Mucosa of rectum (tissue), 2 donors: ENCODE measurements around the gene NUDT1.

Source experiments
- H3K27ac ChIP-seq, 2 donors: one replicate each; pipeline ENCODE4 v1.7.0; 2013; ENCODE audit warnings: inconsistent platforms in 2 of 2, low read depth in 2 of 2, low read length in 2 of 2
- H3K27me3 ChIP-seq, 2 donors: one replicate each; pipeline ENCODE4 v1.7.0; 2013; ENCODE audit warnings: low read length in 2 of 2; ENCODE audit not compliant: control insufficient read depth in 2 of 2, insufficient read depth in 2 of 2
- H3K36me3 ChIP-seq, 2 donors: one replicate each; pipeline ENCODE4 v1.7.0; 2013; ENCODE audit warnings: low read length in 2 of 2; ENCODE audit not compliant: control insufficient read depth in 2 of 2, insufficient read depth in 2 of 2
- H3K4me1 ChIP-seq, 2 donors: one replicate each; pipeline ENCODE4 v1.7.0; 2013; ENCODE audit warnings: low read length in 2 of 2, mild to moderate bottlenecking in 1 of 2; ENCODE audit not compliant: control insufficient read depth in 2 of 2, insufficient read depth in 2 of 2
- H3K4me3 ChIP-seq, 2 donors: one replicate each; pipeline ENCODE4 v1.7.0; 2013; ENCODE audit warnings: low read length in 2 of 2
- H3K9ac ChIP-seq, 2 donors: one replicate each; pipeline ENCODE4 v1.7.0; 2013; ENCODE audit warnings: low read length in 2 of 2, low read depth in 1 of 2, mild to moderate bottlenecking in 1 of 2
- H3K9me3 ChIP-seq, 2 donors: one replicate each; pipeline ENCODE4 v1.7.0; 2013; ENCODE audit warnings: low read length in 2 of 2; ENCODE audit not compliant: control insufficient read depth in 2 of 2
- donor health status: healthy.
- donor health status: Normal muscosa, but diverticular disease.

NUDT1 gene

GRCh38 chr7:2205036-2205780, 36.8 kb upstream of the NUDT1 start:
- Histone ChIP-seq H3K4me1 (no peaks in the 10 kb centered on the region), H3K9ac (no peak overlapping the region), H3K9me3 (no peaks in the 10 kb centered on the region), H3K27ac (no peak overlapping the region), H3K4me3 (no peak overlapping the region), H3K36me3 (peaks cover 7 to 15% of the 10 kb centered on the region in 2 donors), H3K27me3 (no peaks in the 10 kb centered on the region)

GRCh38 chr7:2208712-2209111, 33.3 kb upstream of the NUDT1 start:
- Histone ChIP-seq H3K9ac (no peak overlapping the region), H3K9me3 (no peaks in the 10 kb centered on the region), H3K4me1 (no peaks in the 10 kb centered on the region), H3K27ac (no peak overlapping the region), H3K27me3 (no peaks in the 10 kb centered on the region), H3K4me3 (no peak overlapping the region), H3K36me3 (peaks cover 17 to 22% of the 10 kb centered on the region in 2 donors)

- H3K27me3 ChIP-seq = no peaks in the 10 kb centered on the region
- H3K9me3 ChIP-seq = no peaks in the 10 kb centered on the region
- no peak overlapping the region for H3K4me3 ChIP-seq
- H3K36me3 ChIP-seq = peaks cover 20 to 28% of the 10 kb centered on the region in 2 donors
- H3K4me1 ChIP-seq = no peaks in the 10 kb centered on the region
- no peak overlapping the region for H3K9ac ChIP-seq
- no peak overlapping the region for H3K27ac ChIP-seq
Observed at GRCh38 chr7:2209146-2209960, 32.7 kb upstream of the NUDT1 start.

GRCh38 chr7:2209961-2210323, 32.1 kb upstream of the NUDT1 start:
- H3K4me3 ChIP-seq = no peak overlapping the region
- H3K9me3 ChIP-seq = no peaks in the 10 kb centered on the region
- H3K36me3 ChIP-seq = peaks cover 25 to 33% of the 10 kb centered on the region in 2 donors
- H3K4me1 ChIP-seq = no peaks in the 10 kb centered on the region
- H3K9ac ChIP-seq = no peak overlapping the region
- H3K27ac ChIP-seq = no peak overlapping the region
- H3K27me3 ChIP-seq = no peaks in the 10 kb centered on the region

GRCh38 chr7:2210551-2211258, 31.3 kb upstream of the NUDT1 start:
- peaks cover 28 to 38% of the 10 kb centered on the region in 2 donors for H3K36me3 ChIP-seq

GRCh38 chr7:2211259-2211880, 30.7 kb upstream of the NUDT1 start:
- no peak overlapping the region for H3K27ac ChIP-seq
- H3K4me3 ChIP-seq = no peak overlapping the region
- peaks cover 29 to 44% of the 10 kb centered on the region in 2 donors for H3K36me3 ChIP-seq
- no peaks in the 10 kb centered on the region for H3K27me3 ChIP-seq
- no peaks in the 10 kb centered on the region for H3K9me3 ChIP-seq
- H3K9ac ChIP-seq = no peak overlapping the region
- no peaks in the 10 kb centered on the region for H3K4me1 ChIP-seq

More at GRCh38 chr7:2210551-2211258, 31.3 kb upstream of the NUDT1 start:
- Histone ChIP-seq H3K9me3 (no peaks in the 10 kb centered on the region), H3K9ac (no peak overlapping the region), H3K27ac (no peak overlapping the region), H3K27me3 (no peaks in the 10 kb centered on the region), H3K4me3 (no peak overlapping the region), H3K4me1 (no peaks in the 10 kb centered on the region)

- peaks cover 35 to 50% of the 10 kb centered on the region in 2 donors for H3K36me3 ChIP-seq
- H3K4me3 ChIP-seq = no peak overlapping the region
- no peaks in the 10 kb centered on the region for H3K9me3 ChIP-seq
- H3K4me1 ChIP-seq = no peaks in the 10 kb centered on the region
- H3K9ac ChIP-seq = no peak overlapping the region
- H3K27ac ChIP-seq = no peak overlapping the region
- H3K27me3 ChIP-seq = no peaks in the 10 kb centered on the region
Observed at GRCh38 chr7:2211926-2212325, 30.1 kb upstream of the NUDT1 start.

- Histone ChIP-seq H3K36me3 (peaks cover 39 to 52% of the 10 kb centered on the region in 2 donors), H3K4me1 (no peaks in the 10 kb centered on the region), H3K9ac (no peak overlapping the region), H3K9me3 (no peaks in the 10 kb centered on the region), H3K4me3 (no peak overlapping the region), H3K27me3 (no peaks in the 10 kb centered on the region), H3K27ac (no peak overlapping the region)
Observed at GRCh38 chr7:2212906-2213305, 29.1 kb upstream of the NUDT1 start.

GRCh38 chr7:2213551-2214215, 28.3 kb upstream of the NUDT1 start:
- Histone ChIP-seq H3K27me3 (no peaks in the 10 kb centered on the region), H3K36me3 (peaks cover 43 to 56% of the 10 kb centered on the region in 2 donors), H3K4me3 (no peak overlapping the region), H3K27ac (no peak overlapping the region), H3K9ac (no peak overlapping the region), H3K9me3 (no peaks in the 10 kb centered on the region), H3K4me1 (no peaks in the 10 kb centered on the region)
